Measurements from ENCODE around the gene KREMEN1.

KREMEN1 gene

DNA sequence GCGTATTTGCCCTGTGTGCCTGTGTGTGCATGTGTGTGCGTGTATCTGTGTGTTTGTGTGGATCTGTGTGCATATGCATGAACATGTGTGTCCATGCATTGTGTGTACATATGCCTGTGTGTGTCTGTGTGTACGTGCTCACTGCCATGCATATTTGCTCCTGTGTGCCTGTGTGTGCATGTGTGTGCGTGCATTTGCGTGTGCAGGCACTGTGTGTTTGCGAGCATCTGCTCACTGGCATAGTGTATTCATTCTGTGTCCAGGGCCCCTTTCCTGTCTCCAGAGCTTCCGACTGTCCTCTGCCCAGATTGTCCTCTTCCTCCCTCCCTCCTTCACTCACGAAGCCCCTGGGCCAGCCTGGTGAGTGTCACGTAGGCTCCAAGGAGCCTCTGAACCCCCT is 138.6 kb downstream of the KREMEN1 start:
- peaks cover 2% of the 10 kb centered on the region for H3K4me1 ChIP-seq (ENCODE audit: control insufficient read depth, insufficient read depth, low read length)
- H3K27me3 ChIP-seq (ENCODE audit: control insufficient read depth, insufficient read depth, low read length), result no peaks in the 10 kb centered on the region
- no peaks in the 10 kb centered on the region for H3K36me3 ChIP-seq (ENCODE audit: control insufficient read depth, insufficient read depth, low read length)
- no peak overlapping the region for H3K9ac ChIP-seq (ENCODE audit: low read depth, low read length)
- no peak overlapping the region for H3K4me3 ChIP-seq (ENCODE audit: low read depth, low read length)
- no peaks in the 10 kb centered on the region for H3K9me3 ChIP-seq (ENCODE audit: control insufficient read depth, insufficient read depth, low read length)

DNA sequence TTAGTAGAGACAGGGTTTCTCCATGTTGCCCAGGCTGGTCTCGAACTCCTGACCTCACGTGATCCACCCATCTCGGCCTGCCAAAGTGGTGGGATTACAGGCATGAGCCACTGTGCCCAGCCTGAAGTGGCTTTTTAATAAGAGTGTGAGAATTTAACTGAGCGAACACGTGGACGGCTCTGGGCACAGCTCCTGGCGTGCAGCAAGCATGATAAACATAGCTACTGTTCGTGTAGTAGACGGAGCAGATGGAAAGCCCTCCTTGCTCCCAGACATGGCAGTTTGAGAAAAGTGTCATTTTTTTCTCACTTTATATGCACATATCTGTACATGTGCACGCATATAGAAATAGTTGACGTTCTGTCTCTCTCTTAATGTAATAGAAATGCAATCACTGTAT is 139.9 kb downstream of the KREMEN1 start:
- Histone ChIP-seq H3K27me3 (ENCODE audit: control insufficient read depth, insufficient read depth, low read length) (no peaks in the 10 kb centered on the region), H3K4me3 (ENCODE audit: low read depth, low read length) (no peak overlapping the region), H3K9me3 (ENCODE audit: control insufficient read depth, insufficient read depth, low read length) (no peaks in the 10 kb centered on the region), H3K4me1 (ENCODE audit: control insufficient read depth, insufficient read depth, low read length) (peaks cover 2% of the 10 kb centered on the region), H3K36me3 (ENCODE audit: control insufficient read depth, insufficient read depth, low read length) (no peaks in the 10 kb centered on the region), H3K9ac (ENCODE audit: low read depth, low read length) (no peak overlapping the region)

DNA sequence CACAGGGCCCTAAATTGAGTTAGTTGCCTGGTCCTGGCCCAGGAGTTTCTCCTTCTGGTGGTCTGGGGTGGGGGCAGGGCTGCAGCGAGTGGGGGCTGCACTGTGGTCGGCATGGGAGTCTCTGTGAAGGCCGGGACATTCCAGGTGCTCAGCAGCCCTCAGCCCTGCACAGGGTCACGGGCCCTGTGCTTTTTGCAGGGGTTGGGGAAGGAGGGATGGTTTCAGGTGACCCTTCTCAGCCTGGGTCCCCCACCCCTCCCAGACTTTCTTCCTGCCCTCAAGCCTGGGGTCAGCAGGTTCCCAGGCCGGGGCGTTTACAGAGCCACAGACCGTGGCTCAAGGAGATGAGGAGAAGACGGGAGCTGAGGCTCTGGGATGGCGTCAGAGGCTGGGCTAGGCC is 140.7 kb downstream of the KREMEN1 start:
- Histone ChIP-seq H3K4me1 (ENCODE audit: control insufficient read depth, insufficient read depth, low read length) (peaks cover 2% of the 10 kb centered on the region), H3K9ac (ENCODE audit: low read depth, low read length) (no peak overlapping the region), H3K27me3 (ENCODE audit: control insufficient read depth, insufficient read depth, low read length) (no peaks in the 10 kb centered on the region), H3K4me3 (ENCODE audit: low read depth, low read length) (no peak overlapping the region), H3K36me3 (ENCODE audit: control insufficient read depth, insufficient read depth, low read length) (no peaks in the 10 kb centered on the region), H3K9me3 (ENCODE audit: control insufficient read depth, insufficient read depth, low read length) (no peaks in the 10 kb centered on the region)

DNA sequence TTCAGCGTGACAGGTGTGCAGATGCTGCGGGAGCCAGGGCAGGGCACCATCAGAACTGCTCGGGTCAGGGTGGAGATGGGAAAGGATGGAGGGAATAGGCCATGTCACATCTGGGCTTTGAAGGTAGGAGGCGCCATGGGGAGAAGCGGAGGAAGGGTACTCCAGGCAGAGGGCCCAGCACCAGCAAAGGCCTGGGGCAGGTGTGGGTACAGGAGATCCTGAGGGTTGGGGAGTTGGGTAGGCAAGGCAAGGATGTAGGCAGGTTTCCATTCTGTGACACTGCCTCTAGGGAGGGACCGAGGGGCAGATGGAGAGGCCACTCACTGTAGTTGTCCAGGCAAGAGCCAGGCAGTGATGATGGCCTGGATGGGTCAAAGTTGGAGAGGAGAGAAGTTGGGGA is 141.4 kb downstream of the KREMEN1 start:
- H3K27me3 ChIP-seq (ENCODE audit: control insufficient read depth, insufficient read depth, low read length), result no peaks in the 10 kb centered on the region
- H3K9ac ChIP-seq (ENCODE audit: low read depth, low read length), result no peak overlapping the region
- H3K4me3 ChIP-seq (ENCODE audit: low read depth, low read length), result no peak overlapping the region
- no peaks in the 10 kb centered on the region for H3K9me3 ChIP-seq (ENCODE audit: control insufficient read depth, insufficient read depth, low read length)
- no peaks in the 10 kb centered on the region for H3K36me3 ChIP-seq (ENCODE audit: control insufficient read depth, insufficient read depth, low read length)
- no peaks in the 10 kb centered on the region for H3K4me1 ChIP-seq (ENCODE audit: control insufficient read depth, insufficient read depth, low read length)

DNA sequence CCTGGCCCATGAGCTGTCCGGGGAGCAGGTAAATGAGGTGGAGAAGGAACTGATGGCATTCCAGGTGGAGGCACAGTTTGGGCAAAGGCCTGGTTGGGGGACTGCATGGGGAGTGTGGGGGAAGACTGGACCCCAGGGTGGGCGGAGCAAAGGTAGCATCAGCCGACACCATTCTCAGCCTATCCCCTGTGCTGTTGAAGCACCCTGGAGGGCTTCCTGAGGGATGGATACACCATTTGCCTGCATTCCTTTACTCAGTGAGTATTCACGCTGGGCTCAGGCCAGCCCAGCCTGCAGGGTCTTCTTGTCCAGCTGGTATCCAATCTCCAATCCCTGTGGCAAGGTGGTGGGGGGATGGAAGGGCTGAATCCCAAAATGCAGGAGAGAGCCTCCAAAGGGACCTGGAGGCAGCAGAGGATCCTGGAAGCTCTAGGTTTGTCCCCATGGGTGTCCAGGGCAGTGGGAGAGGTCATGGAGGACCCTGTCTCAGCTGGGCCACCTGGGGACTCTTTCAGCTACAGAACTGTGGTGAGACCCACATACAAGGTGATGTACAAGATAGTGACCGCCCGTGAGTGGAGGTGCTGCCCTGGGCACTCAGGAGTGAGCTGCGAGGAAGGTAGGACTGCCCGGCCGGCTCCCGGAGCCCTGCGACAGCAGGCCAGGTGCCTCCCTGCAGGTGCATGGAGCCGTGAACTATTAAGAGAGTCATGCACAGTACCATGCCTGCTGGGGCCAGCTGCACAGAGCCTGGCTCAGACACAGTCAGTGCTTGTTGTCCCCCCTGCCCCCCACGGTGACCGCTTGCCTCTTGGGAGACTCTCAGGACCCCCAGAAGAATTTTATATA is 142.4 kb downstream of the KREMEN1 start:
- H3K36me3 ChIP-seq (ENCODE audit: control insufficient read depth, insufficient read depth, low read length), result no peaks in the 10 kb centered on the region
- no peaks in the 10 kb centered on the region for H3K9me3 ChIP-seq (ENCODE audit: control insufficient read depth, insufficient read depth, low read length)
- H3K9ac ChIP-seq (ENCODE audit: low read depth, low read length), result no peak overlapping the region
- no peak overlapping the region for H3K4me3 ChIP-seq (ENCODE audit: low read depth, low read length)
- no peaks in the 10 kb centered on the region for H3K27me3 ChIP-seq (ENCODE audit: control insufficient read depth, insufficient read depth, low read length)
- peaks cover 3% of the 10 kb centered on the region for H3K4me1 ChIP-seq (ENCODE audit: control insufficient read depth, insufficient read depth, low read length)

DNA sequence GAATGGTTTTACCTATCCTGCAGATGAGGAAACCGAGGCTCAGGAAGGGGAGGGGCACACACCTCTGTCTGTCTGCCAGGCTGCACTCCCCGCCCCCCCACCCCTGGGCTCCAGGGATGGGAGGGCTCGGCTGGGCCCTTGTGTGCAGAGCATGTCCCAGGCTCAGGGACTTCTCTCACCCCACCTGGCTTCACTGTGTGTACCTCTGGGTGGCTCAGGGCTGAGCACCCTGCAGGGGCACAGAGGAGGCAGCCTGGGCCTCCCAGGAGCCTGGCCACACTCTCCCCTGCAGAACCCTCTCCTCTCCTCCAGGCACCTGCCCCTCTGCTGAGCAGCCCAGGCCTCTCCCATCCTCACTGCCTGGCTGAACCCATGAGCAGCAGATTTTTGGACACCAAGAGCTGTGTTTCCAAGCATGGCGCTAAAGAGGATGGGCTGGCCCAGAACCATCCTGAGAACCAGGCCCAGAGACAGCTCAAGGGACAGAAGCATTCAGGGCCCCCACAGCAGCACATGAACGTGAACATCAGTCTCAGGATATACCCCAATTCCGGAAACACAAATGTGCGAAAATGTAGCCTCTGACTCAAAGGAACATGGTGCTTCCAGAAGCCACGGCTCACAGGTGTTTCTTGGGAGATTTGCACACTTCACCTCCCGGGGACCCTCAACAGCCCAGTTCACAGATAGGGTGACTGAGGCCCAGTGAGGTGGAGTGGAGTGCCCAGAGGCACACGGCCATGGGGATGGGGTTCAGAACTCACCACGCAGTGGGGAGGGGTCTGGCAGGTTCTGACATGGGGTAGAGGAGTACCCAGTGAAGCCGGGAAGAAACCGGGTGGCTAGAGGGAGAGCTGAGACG is 143.4 kb downstream of the KREMEN1 start:
- Histone ChIP-seq H3K4me1 (ENCODE audit: control insufficient read depth, insufficient read depth, low read length) (peaks cover 6% of the 10 kb centered on the region), H3K4me3 (ENCODE audit: low read depth, low read length) (no peak overlapping the region), H3K9ac (ENCODE audit: low read depth, low read length) (no peak overlapping the region), H3K27me3 (ENCODE audit: control insufficient read depth, insufficient read depth, low read length) (no peaks in the 10 kb centered on the region), H3K9me3 (ENCODE audit: control insufficient read depth, insufficient read depth, low read length) (no peaks in the 10 kb centered on the region), H3K36me3 (ENCODE audit: control insufficient read depth, insufficient read depth, low read length) (no peaks in the 10 kb centered on the region)

DNA sequence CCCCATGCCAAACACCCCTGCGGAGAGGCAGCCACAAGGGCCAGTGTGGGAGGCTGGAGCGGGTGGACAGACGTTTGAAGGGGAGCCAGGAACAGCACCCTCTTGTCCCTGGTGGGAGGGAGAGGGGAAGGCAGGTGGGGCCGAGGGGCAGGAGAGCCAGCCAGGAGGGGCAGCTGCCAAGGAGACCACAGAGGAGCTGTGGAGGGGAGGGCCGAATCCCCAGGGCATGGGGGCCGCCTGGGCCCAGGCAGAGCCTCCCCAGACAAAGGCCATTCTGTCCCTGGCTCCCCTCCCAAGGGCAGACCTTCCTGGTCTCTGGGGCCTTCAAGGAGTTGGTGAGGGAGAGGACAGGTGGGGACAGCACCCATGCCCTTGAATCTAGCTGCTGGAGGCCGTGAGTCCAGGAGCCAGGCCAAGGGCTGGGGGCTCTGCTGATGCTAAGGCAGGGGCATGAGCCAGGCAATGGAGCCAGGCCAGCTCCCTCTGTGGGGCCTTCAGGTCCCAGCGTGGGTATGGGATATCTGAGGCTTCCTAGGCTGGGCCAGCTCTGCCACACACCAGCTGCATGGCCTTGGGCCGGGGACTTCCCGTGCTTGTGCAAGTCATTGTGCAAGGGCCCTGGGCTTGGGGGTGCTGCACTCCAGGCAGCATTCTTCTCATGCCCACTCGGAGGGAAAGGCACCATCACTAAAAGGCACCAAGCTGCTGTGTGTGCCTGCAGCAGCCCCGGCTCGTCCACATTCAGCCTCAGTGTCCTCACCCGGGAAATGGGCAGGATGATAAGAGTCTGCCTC is 144.2 kb downstream of the KREMEN1 start:
- peaks cover 6% of the 10 kb centered on the region for H3K4me1 ChIP-seq (ENCODE audit: control insufficient read depth, insufficient read depth, low read length)
- no peak overlapping the region for H3K9ac ChIP-seq (ENCODE audit: low read depth, low read length)
- H3K4me3 ChIP-seq (ENCODE audit: low read depth, low read length), result no peak overlapping the region
- H3K27me3 ChIP-seq (ENCODE audit: control insufficient read depth, insufficient read depth, low read length), result no peaks in the 10 kb centered on the region
- no peaks in the 10 kb centered on the region for H3K36me3 ChIP-seq (ENCODE audit: control insufficient read depth, insufficient read depth, low read length)
- no peaks in the 10 kb centered on the region for H3K9me3 ChIP-seq (ENCODE audit: control insufficient read depth, insufficient read depth, low read length)

Measured in iPS-15b (cell line).